SU-DHL-6 (cell line): ENCODE measurements around the gene CALHM3.

Experiments used
- EZH2phosphoT487 ChIP-seq: fragments of 200-600 bp; sonication (generic), shearing (Covaris generic); conservative IDR thresholded peaks from 2 replicates; pipeline ENCODE4 v1.6.1; 2018; ENCODE audit warnings: mild to moderate bottlenecking, antibody characterized with exemption, low read length, moderate library complexity, mixed read lengths
- TF ChIP-seq, protein P1 (sequence below): fragments of 200-600 bp; sonication (generic); IDR thresholded peaks from one replicate; pipeline ENCODE4 v1.5.1; 2017; ENCODE audit warnings: antibody characterized with exemption, mild to moderate bottlenecking, low read length, moderate library complexity; ENCODE audit not compliant: insufficient read depth, poor library complexity, severe bottlenecking

GRCh38 chr10:103465411-103466179 lies 13.4 kb downstream of the CALHM3 start:
- no peak for TF ChIP-seq EZH2phosphoT487
- TF ChIP-seq, protein P1, sequence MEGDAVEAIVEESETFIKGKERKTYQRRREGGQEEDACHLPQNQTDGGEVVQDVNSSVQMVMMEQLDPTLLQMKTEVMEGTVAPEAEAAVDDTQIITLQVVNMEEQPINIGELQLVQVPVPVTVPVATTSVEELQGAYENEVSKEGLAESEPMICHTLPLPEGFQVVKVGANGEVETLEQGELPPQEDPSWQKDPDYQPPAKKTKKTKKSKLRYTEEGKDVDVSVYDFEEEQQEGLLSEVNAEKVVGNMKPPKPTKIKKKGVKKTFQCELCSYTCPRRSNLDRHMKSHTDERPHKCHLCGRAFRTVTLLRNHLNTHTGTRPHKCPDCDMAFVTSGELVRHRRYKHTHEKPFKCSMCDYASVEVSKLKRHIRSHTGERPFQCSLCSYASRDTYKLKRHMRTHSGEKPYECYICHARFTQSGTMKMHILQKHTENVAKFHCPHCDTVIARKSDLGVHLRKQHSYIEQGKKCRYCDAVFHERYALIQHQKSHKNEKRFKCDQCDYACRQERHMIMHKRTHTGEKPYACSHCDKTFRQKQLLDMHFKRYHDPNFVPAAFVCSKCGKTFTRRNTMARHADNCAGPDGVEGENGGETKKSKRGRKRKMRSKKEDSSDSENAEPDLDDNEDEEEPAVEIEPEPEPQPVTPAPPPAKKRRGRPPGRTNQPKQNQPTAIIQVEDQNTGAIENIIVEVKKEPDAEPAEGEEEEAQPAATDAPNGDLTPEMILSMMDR: no peak
